BLaER1 (cell line): ENCODE data around the gene FAAP100.

ENCODE experiments used
- H3K27ac ChIP-seq: shearing (Covaris generic); formaldehyde crosslinking; 2 replicates; pipeline ENCODE4 v1.8.1; 2022
- H3K27me3 ChIP-seq: shearing (Covaris generic); formaldehyde crosslinking; 2 replicates; pipeline ENCODE4 v1.8.1; 2022
- H3K36me3 ChIP-seq: shearing (Covaris generic); formaldehyde crosslinking; 2 replicates; pipeline ENCODE4 v1.8.1; 2022
- H3K4me1 ChIP-seq: shearing (Covaris generic); formaldehyde crosslinking; 2 replicates; pipeline ENCODE4 v1.8.1; 2022
- H3K4me2 ChIP-seq: shearing (Covaris generic); formaldehyde crosslinking; 2 replicates; pipeline ENCODE4 v1.8.1; 2022
- H3K4me3 ChIP-seq: shearing (Covaris generic); formaldehyde crosslinking; 2 replicates; pipeline ENCODE4 v1.8.1; 2022
- H3K9ac ChIP-seq: shearing (Covaris generic); formaldehyde crosslinking; 2 replicates; pipeline ENCODE4 v1.8.1; 2022
- H3K9me3 ChIP-seq: shearing (Covaris generic); formaldehyde crosslinking; 2 replicates; pipeline ENCODE4 v1.8.1; 2022
- H4K20me1 ChIP-seq: shearing (Covaris generic); formaldehyde crosslinking; 2 replicates; pipeline ENCODE4 v1.8.1; 2022
- Cebpa-rat ChIP-seq: shearing (Covaris generic); IDR thresholded peaks from 2 replicates; pipeline ENCODE4 v1.8.1; 2022

Gene FAAP100

GRCh38 chr17:81583589-81584342, 31.6 kb upstream of the FAAP100 start:
- Histone ChIP-seq H3K4me1 (no peaks in the 10 kb centered on the region), H3K4me3 (no peak overlapping the region), H3K27ac (no peak overlapping the region), H4K20me1 (peaks cover 50% of the 10 kb centered on the region), H3K4me2 (no peak overlapping the region), H3K9me3 (no peaks in the 10 kb centered on the region), H3K27me3 (no peaks in the 10 kb centered on the region), H3K36me3 (peaks cover 98% of the 10 kb centered on the region), H3K9ac (no peak overlapping the region)
- no peak for TF ChIP-seq Cebpa-rat

GRCh38 chr17:81582749-81583148, 30.6 kb upstream of the FAAP100 start:
- no peak overlapping the region for H3K4me3 ChIP-seq
- no peak overlapping the region for H3K9ac ChIP-seq

GRCh38 chr17:81582341-81582740, 30.2 kb upstream of the FAAP100 start:
- Histone ChIP-seq H3K9ac (no peak overlapping the region), H3K4me3 (no peak overlapping the region), H3K4me1 (no peaks in the 10 kb centered on the region), H3K4me2 (no peak overlapping the region), H4K20me1 (peaks cover 61% of the 10 kb centered on the region), H3K9me3 (no peaks in the 10 kb centered on the region), H3K27me3 (no peaks in the 10 kb centered on the region), H3K36me3 (peaks cover 98% of the 10 kb centered on the region), H3K27ac (no peak overlapping the region)
- TF ChIP-seq Cebpa-rat, result no peak

More at GRCh38 chr17:81582749-81583148, 30.6 kb upstream of the FAAP100 start:
- H3K9me3 ChIP-seq, result no peaks in the 10 kb centered on the region
- H4K20me1 ChIP-seq, result peaks cover 58% of the 10 kb centered on the region
- no peaks in the 10 kb centered on the region for H3K4me1 ChIP-seq
- TF ChIP-seq Cebpa-rat, result no peak
- no peak overlapping the region for H3K4me2 ChIP-seq
- H3K27ac ChIP-seq, result no peak overlapping the region
- no peaks in the 10 kb centered on the region for H3K27me3 ChIP-seq
- H3K36me3 ChIP-seq, result peaks cover 98% of the 10 kb centered on the region

- Histone ChIP-seq H3K36me3 (peaks cover 98% of the 10 kb centered on the region), H3K9ac (no peak overlapping the region), H3K4me2 (no peak overlapping the region), H3K9me3 (no peaks in the 10 kb centered on the region), H3K4me3 (no peak overlapping the region), H3K27me3 (no peaks in the 10 kb centered on the region), H4K20me1 (peaks cover 66% of the 10 kb centered on the region), H3K4me1 (no peaks in the 10 kb centered on the region), H3K27ac (no peak overlapping the region)
- no peak for TF ChIP-seq Cebpa-rat
These were observed 29.6 kb upstream of the FAAP100 start for GRCh38 chr17:81581758-81582157.

- TF ChIP-seq Cebpa-rat, result no peak
- H3K9me3 ChIP-seq, result no peaks in the 10 kb centered on the region
- H3K4me3 ChIP-seq, result no peak overlapping the region
- no peak overlapping the region for H3K9ac ChIP-seq
- peaks cover 98% of the 10 kb centered on the region for H3K36me3 ChIP-seq
- H3K27me3 ChIP-seq, result no peaks in the 10 kb centered on the region
- no peak overlapping the region for H3K27ac ChIP-seq
- H4K20me1 ChIP-seq, result peaks cover 69% of the 10 kb centered on the region
- H3K4me2 ChIP-seq, result no peak overlapping the region
- H3K4me1 ChIP-seq, result no peaks in the 10 kb centered on the region
These were observed 28.3 kb upstream of the FAAP100 start for GRCh38 chr17:81580481-81580880.

GRCh38 chr17:81579821-81580321, 27.7 kb upstream of the FAAP100 start:
- Histone ChIP-seq H3K4me3 (no peak overlapping the region), H3K9ac (no peak overlapping the region), H3K4me2 (no peak overlapping the region), H3K27me3 (no peaks in the 10 kb centered on the region), H4K20me1 (peaks cover 73% of the 10 kb centered on the region), H3K9me3 (no peaks in the 10 kb centered on the region), H3K4me1 (no peaks in the 10 kb centered on the region), H3K27ac (0 out of 2 replicates have a peak overlapping the region, but pooled peaks have one; percentile 13), H3K36me3 (peaks cover 98% of the 10 kb centered on the region)
- TF ChIP-seq Cebpa-rat, result no peak

- H3K4me1 ChIP-seq, result no peaks in the 10 kb centered on the region
- no peak overlapping the region for H3K4me2 ChIP-seq
- no peak overlapping the region for H3K4me3 ChIP-seq
- peaks cover 78% of the 10 kb centered on the region for H4K20me1 ChIP-seq
- H3K27me3 ChIP-seq, result no peaks in the 10 kb centered on the region
- no peak overlapping the region for H3K27ac ChIP-seq
- H3K36me3 ChIP-seq, result peaks cover 98% of the 10 kb centered on the region
- H3K9me3 ChIP-seq, result no peaks in the 10 kb centered on the region
- no peak for TF ChIP-seq Cebpa-rat
- no peak overlapping the region for H3K9ac ChIP-seq
These were observed 27.1 kb upstream of the FAAP100 start for GRCh38 chr17:81579298-81579697.

GRCh38 chr17:81578561-81579225, 26.5 kb upstream of the FAAP100 start:
- H3K9me3 ChIP-seq, result no peaks in the 10 kb centered on the region
- H3K4me3 ChIP-seq, result no peak overlapping the region
- no peak overlapping the region for H3K27ac ChIP-seq
- H3K4me2 ChIP-seq, result no peak overlapping the region
- H3K4me1 ChIP-seq, result no peaks in the 10 kb centered on the region
- H3K9ac ChIP-seq, result no peak overlapping the region
- H3K27me3 ChIP-seq, result no peaks in the 10 kb centered on the region
- peaks cover 98% of the 10 kb centered on the region for H3K36me3 ChIP-seq
- peaks cover 84% of the 10 kb centered on the region for H4K20me1 ChIP-seq
- no peak for TF ChIP-seq Cebpa-rat

GRCh38 chr17:81578038-81578441, 25.9 kb upstream of the FAAP100 start:
- Histone ChIP-seq H3K36me3 (peaks cover 98% of the 10 kb centered on the region), H3K4me1 (no peaks in the 10 kb centered on the region), H3K27ac (no peak overlapping the region)

More at GRCh38 chr17:81578038-81578441, 25.9 kb upstream of the FAAP100 start:
- no peak overlapping the region for H3K9ac ChIP-seq
- no peak overlapping the region for H3K4me2 ChIP-seq
- H3K4me3 ChIP-seq, result no peak overlapping the region
- no peaks in the 10 kb centered on the region for H3K27me3 ChIP-seq
- peaks cover 84% of the 10 kb centered on the region for H4K20me1 ChIP-seq
- no peaks in the 10 kb centered on the region for H3K9me3 ChIP-seq
- TF ChIP-seq Cebpa-rat, result no peak
